Activated naive CD8-positive, alpha-beta T cell treated with anti-CD3 and anti-CD28 coated beads, Interleukin-2, amount 50 U/mL, for 24 hours (primary cell): ENCODE measurements around the gene MYEOV.

ENCODE experiments used
- ATAC-seq: fragments of 150-1000 bp; cut with Tn5 transposase; one replicate; pipeline ENCODE4 v1.10.0; 2021
- DNase-seq: peaks from one replicate; pipeline ENCODE4 v3.0.0; 2021
- H3K27ac Mint-ChIP-seq: one replicate; pipeline ENCODE4 v1.8.0; 2021; ENCODE audit warnings: mild to moderate bottlenecking, mixed read lengths
- H3K27me3 Mint-ChIP-seq: one replicate; pipeline ENCODE4 v1.8.0; 2021; ENCODE audit warnings: mixed read lengths
- H3K36me3 Mint-ChIP-seq: one replicate; pipeline ENCODE4 v1.8.0; 2021; ENCODE audit warnings: low read depth, mixed read lengths
- H3K4me1 Mint-ChIP-seq: one replicate; pipeline ENCODE4 v1.8.0; 2021; ENCODE audit warnings: mixed read lengths
- H3K4me3 Mint-ChIP-seq: one replicate; pipeline ENCODE4 v1.8.0; 2021; ENCODE audit warnings: mild to moderate bottlenecking, moderate library complexity, mixed read lengths
- H3K9me3 Mint-ChIP-seq: one replicate; pipeline ENCODE4 v1.8.0; 2021; ENCODE audit warnings: mixed read lengths

MYEOV gene

GRCh38 chr11:69274531-69275016 lies 19.4 kb upstream of the MYEOV start:
- H3K27me3 Mint-ChIP-seq = peaks cover 4% of the 10 kb centered on the region
- no peaks in the 10 kb centered on the region for H3K4me1 Mint-ChIP-seq
- DNase-seq (no peak), ATAC-seq (no peak)
- no peak overlapping the region for H3K4me3 Mint-ChIP-seq
- no peak overlapping the region for H3K27ac Mint-ChIP-seq
- H3K9me3 Mint-ChIP-seq = no peaks in the 10 kb centered on the region
- H3K36me3 Mint-ChIP-seq = no peaks in the 10 kb centered on the region

- DNase-seq (no peak), ATAC-seq (no peak)
- H3K4me1 Mint-ChIP-seq = no peaks in the 10 kb centered on the region
- H3K27ac Mint-ChIP-seq = no peak overlapping the region
- no peak overlapping the region for H3K4me3 Mint-ChIP-seq
- no peaks in the 10 kb centered on the region for H3K9me3 Mint-ChIP-seq
- peaks cover 4% of the 10 kb centered on the region for H3K27me3 Mint-ChIP-seq
- no peaks in the 10 kb centered on the region for H3K36me3 Mint-ChIP-seq
These were observed 18.8 kb upstream of the MYEOV start for GRCh38 chr11:69275178-69275577.

GRCh38 chr11:69276165-69276564 lies 17.8 kb upstream of the MYEOV start:
- H3K27ac Mint-ChIP-seq = no peak overlapping the region
- no peak for DNase-seq
- ATAC-seq = no peak
- peaks cover 4% of the 10 kb centered on the region for H3K27me3 Mint-ChIP-seq
- no peak overlapping the region for H3K4me3 Mint-ChIP-seq
- H3K9me3 Mint-ChIP-seq = no peaks in the 10 kb centered on the region
- no peaks in the 10 kb centered on the region for H3K36me3 Mint-ChIP-seq
- H3K4me1 Mint-ChIP-seq = no peaks in the 10 kb centered on the region

GRCh38 chr11:69277074-69277809 lies 16.7 kb upstream of the MYEOV start:
- ATAC-seq (no peak), DNase-seq (no peak)
- H3K27ac Mint-ChIP-seq = no peak overlapping the region
- H3K9me3 Mint-ChIP-seq = no peaks in the 10 kb centered on the region
- H3K36me3 Mint-ChIP-seq = no peaks in the 10 kb centered on the region
- peaks cover 4% of the 10 kb centered on the region for H3K27me3 Mint-ChIP-seq
- no peaks in the 10 kb centered on the region for H3K4me1 Mint-ChIP-seq
- H3K4me3 Mint-ChIP-seq = no peak overlapping the region

GRCh38 chr11:69278091-69278867 lies 15.7 kb upstream of the MYEOV start:
- Mint-ChIP-seq H3K4me1 (no peaks in the 10 kb centered on the region), H3K27ac (no peak overlapping the region), H3K27me3 (peaks cover 5% of the 10 kb centered on the region), H3K9me3 (no peaks in the 10 kb centered on the region), H3K36me3 (no peaks in the 10 kb centered on the region), H3K4me3 (no peak overlapping the region)
- DNase-seq = no peak
- no peak for ATAC-seq

- Mint-ChIP-seq H3K4me1 (no peaks in the 10 kb centered on the region), H3K9me3 (no peaks in the 10 kb centered on the region), H3K27me3 (peaks cover 7% of the 10 kb centered on the region), H3K36me3 (no peaks in the 10 kb centered on the region), H3K27ac (no peak overlapping the region), H3K4me3 (no peak overlapping the region)
- no peak for DNase-seq
- ATAC-seq = no peak
These were observed 13.5 kb upstream of the MYEOV start for GRCh38 chr11:69280451-69280850.

GRCh38 chr11:69280994-69281393 lies 13.0 kb upstream of the MYEOV start:
- H3K36me3 Mint-ChIP-seq = no peaks in the 10 kb centered on the region
- no peaks in the 10 kb centered on the region for H3K4me1 Mint-ChIP-seq
- DNase-seq = no peak
- no peak overlapping the region for H3K4me3 Mint-ChIP-seq
- H3K27me3 Mint-ChIP-seq = peaks cover 8% of the 10 kb centered on the region
- no peak overlapping the region for H3K27ac Mint-ChIP-seq
- ATAC-seq = no peak
- no peaks in the 10 kb centered on the region for H3K9me3 Mint-ChIP-seq

GRCh38 chr11:69283446-69283845 lies 10.5 kb upstream of the MYEOV start:
- ATAC-seq = no peak
- Mint-ChIP-seq H3K27me3 (peaks cover 8% of the 10 kb centered on the region), H3K9me3 (no peaks in the 10 kb centered on the region), H3K27ac (no peak overlapping the region), H3K36me3 (no peaks in the 10 kb centered on the region), H3K4me1 (no peaks in the 10 kb centered on the region), H3K4me3 (no peak overlapping the region)
- no peak for DNase-seq

GRCh38 chr11:69284081-69284511 lies 9.9 kb upstream of the MYEOV start:
- Mint-ChIP-seq H3K4me3 (no peak overlapping the region), H3K27ac (no peak overlapping the region), H3K36me3 (no peaks in the 10 kb centered on the region), H3K4me1 (no peaks in the 10 kb centered on the region), H3K9me3 (no peaks in the 10 kb centered on the region), H3K27me3 (peaks cover 8% of the 10 kb centered on the region)
- ATAC-seq = no peak
- no peak for DNase-seq

- H3K9me3 Mint-ChIP-seq = no peaks in the 10 kb centered on the region
- ATAC-seq (no peak), DNase-seq (no peak)
- H3K27ac Mint-ChIP-seq = no peak overlapping the region
- H3K4me3 Mint-ChIP-seq = no peak overlapping the region
- H3K4me1 Mint-ChIP-seq = no peaks in the 10 kb centered on the region
- no peaks in the 10 kb centered on the region for H3K36me3 Mint-ChIP-seq
- H3K27me3 Mint-ChIP-seq = peaks cover 8% of the 10 kb centered on the region
These were observed 8.9 kb upstream of the MYEOV start for GRCh38 chr11:69285091-69285490.

GRCh38 chr11:69285766-69286165 lies 8.2 kb upstream of the MYEOV start:
- no peaks in the 10 kb centered on the region for H3K4me1 Mint-ChIP-seq
- no peaks in the 10 kb centered on the region for H3K36me3 Mint-ChIP-seq
- ATAC-seq (no peak), DNase-seq (no peak)
- peaks cover 8% of the 10 kb centered on the region for H3K27me3 Mint-ChIP-seq
- no peaks in the 10 kb centered on the region for H3K9me3 Mint-ChIP-seq
- no peak overlapping the region for H3K4me3 Mint-ChIP-seq
- H3K27ac Mint-ChIP-seq = no peak overlapping the region

GRCh38 chr11:69286374-69287371 lies 7.3 kb upstream of the MYEOV start:
- H3K27me3 Mint-ChIP-seq = peaks cover 8% of the 10 kb centered on the region
- H3K9me3 Mint-ChIP-seq = no peaks in the 10 kb centered on the region
- DNase-seq (no peak), ATAC-seq (no peak)
- H3K36me3 Mint-ChIP-seq = no peaks in the 10 kb centered on the region
- no peak overlapping the region for H3K4me3 Mint-ChIP-seq
- H3K27ac Mint-ChIP-seq = no peak overlapping the region
- H3K4me1 Mint-ChIP-seq = no peaks in the 10 kb centered on the region

- H3K36me3 Mint-ChIP-seq = no peaks in the 10 kb centered on the region
- H3K27ac Mint-ChIP-seq = no peak overlapping the region
- H3K27me3 Mint-ChIP-seq = peaks cover 7% of the 10 kb centered on the region
- no peak overlapping the region for H3K4me3 Mint-ChIP-seq
- no peak for ATAC-seq
- H3K9me3 Mint-ChIP-seq = no peaks in the 10 kb centered on the region
- no peaks in the 10 kb centered on the region for H3K4me1 Mint-ChIP-seq
- no peak for DNase-seq
These were observed 5.7 kb upstream of the MYEOV start for GRCh38 chr11:69287968-69288882.
